NCI-H2029 (cell line): ENCODE results near the gene SCIN.

Experiments
- DNase-seq: peaks from one replicate; lab custom pipeline; 2025; lab: John Stamatoyannopoulos, UW

Gene SCIN

DNA sequence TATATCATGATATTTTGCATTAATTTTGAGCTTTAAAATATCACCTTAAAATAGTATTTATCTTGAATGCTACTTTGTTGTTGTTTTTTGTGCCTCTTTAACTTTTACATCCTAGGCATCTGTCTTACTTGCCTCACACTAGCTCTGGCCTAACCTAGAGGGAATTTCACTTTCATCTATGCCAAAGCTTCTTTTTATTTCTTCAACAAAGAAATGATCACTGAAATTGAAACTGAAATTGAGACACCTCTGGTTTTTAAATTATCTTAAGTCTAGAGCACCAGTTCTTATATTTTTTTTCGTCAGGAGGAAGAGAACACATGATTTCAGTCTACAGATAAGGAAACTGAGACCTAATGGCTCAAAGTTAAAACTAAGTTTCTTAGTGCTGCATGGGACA, 3.5 kb upstream of the SCIN start:
- DNase-seq, result no peak

DNA sequence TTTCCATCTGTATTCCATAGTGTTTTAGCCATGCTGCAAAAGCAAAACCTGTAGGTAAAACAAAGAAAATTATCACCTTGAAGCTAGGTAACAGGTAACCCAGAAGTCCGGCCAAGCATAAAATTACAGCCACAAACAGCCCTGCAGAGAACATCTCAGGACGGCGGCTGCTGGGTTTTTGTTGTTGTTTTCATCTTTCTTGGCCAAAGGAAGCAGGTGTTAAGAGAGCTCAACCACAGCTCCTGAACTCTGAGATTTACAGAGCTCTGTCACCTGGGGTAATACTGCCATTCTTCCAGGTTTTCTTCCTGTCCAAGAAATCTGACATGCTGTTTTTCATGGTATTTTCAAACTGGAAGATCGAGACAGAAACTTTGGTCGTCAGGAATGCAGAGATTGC, 847 bp upstream of the SCIN start:
- no peak for DNase-seq

- DNase-seq, result peak; percentile 52
Observed at GRCh38 chr7:12570168-12570533, 369 bp upstream of the SCIN start.

DNA sequence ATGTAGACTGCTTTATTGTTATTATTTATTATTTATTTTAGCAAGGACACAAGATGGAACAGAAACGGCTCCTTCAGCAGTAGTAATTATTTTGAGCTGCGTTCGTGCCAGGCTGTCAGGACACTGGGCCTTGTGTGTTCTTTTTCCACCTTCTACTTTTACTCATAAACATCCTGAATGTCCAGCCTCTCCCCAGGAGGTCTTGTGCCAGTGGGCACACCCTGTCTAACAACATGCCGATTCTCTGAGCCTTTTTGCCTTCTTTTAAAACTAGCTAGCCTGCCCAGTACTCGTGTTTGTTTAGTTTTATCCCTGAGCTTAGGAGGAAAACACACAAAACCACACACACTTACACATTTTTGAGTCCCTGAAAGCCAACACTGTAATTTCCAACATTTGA, 1.2 kb downstream of the SCIN start:
- no peak for DNase-seq

DNA sequence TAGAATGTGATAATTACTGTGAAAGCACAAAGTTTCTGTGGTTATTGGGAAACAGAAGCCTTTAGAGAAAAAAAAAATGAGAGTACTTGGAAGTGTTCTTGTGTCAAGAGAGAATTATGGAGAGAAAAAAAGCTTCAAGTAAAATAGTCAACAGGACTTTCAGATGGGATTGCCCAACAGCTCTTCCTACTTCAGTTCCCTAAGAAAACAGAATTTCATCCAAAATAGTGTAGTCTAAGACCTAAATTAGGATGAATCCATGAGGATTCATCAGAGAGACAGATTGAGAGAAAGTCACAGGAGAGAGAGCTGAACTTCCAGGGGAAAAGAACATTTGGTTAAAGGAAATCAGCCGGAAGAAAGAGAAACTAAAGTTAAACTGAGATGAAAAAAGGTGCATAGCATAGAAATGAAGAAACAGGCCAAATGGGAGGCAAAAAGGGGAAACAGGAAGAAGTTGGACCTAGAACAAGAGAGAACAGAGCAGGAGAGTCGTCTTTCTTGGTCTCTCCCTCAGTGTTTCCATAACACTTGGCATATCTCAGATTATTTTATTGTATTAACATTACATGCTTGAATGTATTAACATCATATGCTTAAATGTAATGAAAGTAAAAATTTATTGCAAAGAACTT, 2.5 kb downstream of the SCIN start:
- DNase-seq, result no peak

GRCh38 chr7:12573885-12574284, 3.4 kb downstream of the SCIN start:
- DNase-seq, result peak; percentile 51

- DNase-seq, result no peak
Observed at GRCh38 chr7:12578930-12579640, 8.6 kb downstream of the SCIN start.

GRCh38 chr7:12581897-12582296, 11.4 kb downstream of the SCIN start:
- no peak for DNase-seq

DNA sequence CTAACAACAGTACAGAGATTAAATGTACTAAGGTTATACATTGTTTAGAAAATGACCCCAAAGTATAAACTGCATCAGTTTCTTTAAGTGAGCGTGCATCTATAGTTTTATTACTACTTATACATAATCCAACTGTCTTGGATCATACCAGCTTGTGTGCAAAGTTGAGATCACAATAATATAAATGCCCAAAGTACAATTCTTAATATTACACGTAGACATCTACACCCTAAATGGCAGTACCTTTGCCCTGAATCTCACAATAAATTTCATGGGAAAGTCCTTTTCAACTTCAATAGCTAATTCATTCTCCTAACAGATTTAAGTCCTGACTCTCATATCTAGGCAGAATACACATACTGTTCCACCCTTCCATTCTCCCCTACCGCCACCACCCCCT, 11.8 kb downstream of the SCIN start:
- DNase-seq, result no peak

DNA sequence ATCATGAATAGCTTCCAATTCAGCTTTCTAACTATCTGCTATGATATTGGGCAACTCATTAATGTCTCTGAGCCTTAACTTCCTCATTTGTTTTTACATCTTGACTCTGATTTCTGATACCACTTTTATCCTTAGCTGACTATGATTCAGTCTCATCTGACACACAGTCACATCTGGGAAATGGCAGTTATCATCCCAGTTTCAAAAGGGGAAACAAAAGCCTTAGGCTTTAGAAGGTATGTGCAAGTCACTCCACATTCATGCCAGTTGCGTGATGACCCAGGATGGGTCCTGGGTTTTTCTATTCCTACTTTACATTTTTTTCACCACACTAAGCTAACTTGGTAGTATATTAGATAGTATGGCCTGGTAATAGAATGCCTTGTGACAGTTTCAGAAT, 12.7 kb downstream of the SCIN start:
- no peak for DNase-seq

GRCh38 chr7:12583922-12584321, 13.4 kb downstream of the SCIN start:
- no peak for DNase-seq

- DNase-seq, result peak; percentile 17
Observed at GRCh38 chr7:12584930-12585329, 14.4 kb downstream of the SCIN start.

GRCh38 chr7:12586271-12586670, 15.8 kb downstream of the SCIN start:
- no peak for DNase-seq

GRCh38 chr7:12588259-12588904, 17.9 kb downstream of the SCIN start:
- DNase-seq, result no peak

DNA sequence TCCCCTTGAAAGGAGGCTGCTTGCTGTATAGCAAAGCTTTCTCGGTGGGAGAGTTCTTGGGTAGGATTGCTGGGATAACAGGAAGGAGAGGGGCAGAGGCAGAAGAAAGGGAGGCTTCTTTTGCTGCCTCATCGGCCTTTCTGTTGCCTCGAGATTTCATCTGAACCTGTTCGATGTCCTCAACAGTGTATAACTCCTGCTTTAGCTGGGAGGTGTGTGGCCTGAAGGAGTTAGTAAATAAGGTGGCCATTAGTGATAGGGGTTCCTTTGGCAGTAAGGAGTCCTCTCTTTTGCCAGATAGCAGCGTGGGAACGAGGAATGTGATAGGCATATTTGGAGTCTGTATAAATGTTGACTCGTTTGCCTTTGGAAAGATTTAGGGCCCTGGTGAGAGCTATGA, 20.0 kb downstream of the SCIN start:
- no peak for DNase-seq

- no peak for DNase-seq
Observed at GRCh38 chr7:12594122-12594897, 23.8 kb downstream of the SCIN start.

- no peak for DNase-seq
Observed at GRCh38 chr7:12595148-12595547, 24.6 kb downstream of the SCIN start.

GRCh38 chr7:12596225-12596790, 25.8 kb downstream of the SCIN start:
- DNase-seq, result peak; percentile 84

DNA sequence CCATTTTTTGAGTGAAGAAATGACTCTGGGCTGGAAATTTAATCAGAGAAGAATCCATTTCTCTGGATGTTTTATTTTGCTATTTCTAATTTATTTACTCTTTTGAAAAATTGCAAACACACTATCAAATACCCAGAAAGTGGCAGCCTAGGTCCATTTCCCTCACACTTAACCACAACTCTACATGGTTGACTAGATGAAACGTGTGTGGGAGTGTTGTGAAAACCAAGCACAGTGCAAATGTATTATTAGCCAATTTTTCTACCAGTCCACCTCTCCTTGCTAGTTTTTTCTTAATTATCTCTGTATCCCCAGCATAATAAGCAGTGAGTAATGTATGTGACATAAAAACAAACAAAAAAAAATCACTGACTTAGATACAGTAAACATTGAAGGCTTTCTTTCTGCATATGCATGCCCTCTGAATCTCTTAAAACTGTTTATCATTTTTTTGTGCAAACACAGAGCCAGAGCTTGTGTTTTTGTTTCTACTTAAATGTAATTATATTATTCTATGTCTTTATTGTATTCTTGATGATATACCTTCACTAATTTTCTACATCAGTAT, 30.9 kb downstream of the SCIN start:
- DNase-seq, result no peak

- DNase-seq, result peak; percentile 96
Observed at GRCh38 chr7:12607134-12607533, 36.6 kb downstream of the SCIN start.

GRCh38 chr7:12609561-12609960, 39.0 kb downstream of the SCIN start:
- DNase-seq, result no peak

DNA sequence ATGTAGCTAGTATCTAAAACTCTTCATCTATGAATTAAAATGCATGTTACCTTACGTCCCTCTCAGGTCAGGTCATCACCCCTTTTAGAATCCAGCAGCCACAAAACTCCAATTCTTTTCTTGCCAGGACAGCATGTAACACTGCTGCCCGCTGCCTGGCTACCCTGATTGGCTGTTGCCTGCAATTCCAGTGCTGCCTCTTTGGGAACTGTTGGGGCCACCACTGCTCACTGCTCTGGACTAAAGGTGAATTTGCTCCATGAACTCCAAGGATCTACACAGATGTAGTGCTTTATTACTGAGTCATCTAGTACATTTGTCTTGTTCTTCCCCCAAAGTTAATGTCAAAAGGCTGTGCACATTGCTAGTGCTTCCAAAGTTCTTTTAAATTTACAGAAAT, 40.4 kb downstream of the SCIN start:
- no peak for DNase-seq
